NCI-H1417 treated with DMSO at 0.1 percent for 48 hours (cell line): ENCODE data around the gene FAM32A.
"Not testable (repeated sequence)": the region's sequence is repeated elsewhere in the genome, so short reads cannot be mapped to it uniquely, and the experiment has no call there.

Experiments
- DNase-seq: peaks from one replicate; lab custom pipeline; 2025; lab: John Stamatoyannopoulos, UW

FAM32A gene

DNA sequence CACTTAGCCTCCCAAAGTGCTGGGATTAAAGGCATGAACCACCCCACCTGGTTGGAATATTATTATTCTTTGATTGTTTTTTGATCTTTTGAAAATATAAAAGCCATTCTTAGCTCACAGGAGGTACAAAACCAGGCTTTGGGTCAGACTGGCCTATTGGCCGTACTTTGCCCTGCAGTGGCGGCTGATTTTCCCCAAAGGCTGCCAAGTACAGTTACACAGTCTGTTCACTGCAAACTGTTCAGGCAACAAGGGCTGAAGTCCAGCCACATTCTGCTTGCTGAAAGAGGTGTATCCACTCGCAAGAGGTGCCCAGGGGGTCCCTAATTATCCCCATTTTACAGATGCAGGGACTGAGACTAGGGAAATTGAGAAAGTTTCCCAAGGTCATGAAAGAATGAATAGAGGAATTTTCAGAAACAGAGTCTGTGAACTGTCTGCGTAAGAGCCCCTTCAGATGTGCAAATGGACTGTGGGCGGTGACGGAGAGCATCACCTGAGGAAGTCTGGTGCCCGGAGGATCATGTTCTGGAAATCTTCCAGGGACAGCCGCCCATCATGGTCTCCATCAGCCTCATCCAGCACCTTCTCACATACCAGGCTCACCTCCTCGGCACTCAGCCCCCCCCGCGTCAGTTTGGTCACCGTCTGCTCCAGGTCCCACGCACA is 20.9 kb upstream of the FAM32A start:
- DNase-seq = no peak

DNA sequence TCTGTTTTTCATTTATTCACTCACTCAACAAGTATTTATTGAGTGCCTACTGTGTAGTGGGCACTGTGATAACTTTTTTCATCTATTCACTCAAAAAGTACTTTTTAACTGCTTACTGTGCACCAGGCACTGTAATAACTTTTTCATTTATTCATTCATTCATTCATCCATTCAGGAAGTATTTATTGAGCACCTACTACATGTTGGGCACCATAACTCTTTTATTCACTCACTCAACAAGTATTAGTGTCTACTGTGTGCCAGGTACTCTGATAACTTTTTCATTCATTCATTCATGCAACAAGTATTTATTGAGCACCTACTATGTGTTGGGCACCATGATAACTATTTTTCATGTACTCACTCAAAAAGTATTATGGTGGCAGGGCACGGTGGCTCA is 18.8 kb upstream of the FAM32A start:
- DNase-seq = no peak

DNA sequence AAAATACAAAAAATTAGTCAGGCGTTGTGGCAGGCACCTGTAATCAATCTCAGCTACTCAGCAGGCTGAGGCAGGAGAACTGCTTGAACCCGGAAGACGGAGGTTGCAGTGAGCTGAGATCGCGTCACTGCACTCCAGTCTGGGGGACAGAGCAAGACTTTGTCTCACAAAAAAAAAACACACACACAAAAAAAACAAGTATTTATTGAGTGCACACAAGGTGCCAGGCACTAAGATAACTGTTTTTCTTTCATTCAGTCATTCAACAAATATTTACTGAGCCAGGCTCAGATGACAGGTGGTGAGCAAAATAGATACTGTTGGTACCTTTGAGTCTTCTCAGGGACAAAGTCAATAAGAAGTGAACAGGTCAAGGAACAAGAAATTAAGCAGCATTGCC is 18.2 kb upstream of the FAM32A start:
- DNase-seq = no peak

GRCh38 chr19:16168465-16169081 is 16.6 kb upstream of the FAM32A start:
- no peak for DNase-seq

- no peak for DNase-seq
These were observed 15.1 kb upstream of the FAM32A start for GRCh38 chr19:16170134-16170533.

DNA sequence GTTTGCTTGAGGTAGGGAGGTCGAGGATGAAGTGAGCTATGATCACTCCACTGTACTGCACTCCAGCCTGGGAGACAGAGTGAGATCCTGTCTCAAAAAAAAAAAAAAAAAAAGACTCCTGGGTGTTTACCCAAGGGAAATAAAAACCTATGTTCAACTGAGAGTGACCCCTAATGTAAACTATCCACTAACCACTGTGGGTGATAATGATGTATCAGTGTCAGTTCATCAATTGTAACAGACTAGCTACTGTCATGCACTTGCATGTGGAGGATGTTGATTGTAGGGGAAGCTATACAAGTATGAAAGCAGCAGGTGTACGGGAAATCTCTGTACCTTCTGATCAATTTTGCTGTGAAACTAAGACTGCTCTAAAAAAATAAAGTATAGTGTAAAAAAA is 9.3 kb upstream of the FAM32A start:
- DNase-seq = no peak

DNA sequence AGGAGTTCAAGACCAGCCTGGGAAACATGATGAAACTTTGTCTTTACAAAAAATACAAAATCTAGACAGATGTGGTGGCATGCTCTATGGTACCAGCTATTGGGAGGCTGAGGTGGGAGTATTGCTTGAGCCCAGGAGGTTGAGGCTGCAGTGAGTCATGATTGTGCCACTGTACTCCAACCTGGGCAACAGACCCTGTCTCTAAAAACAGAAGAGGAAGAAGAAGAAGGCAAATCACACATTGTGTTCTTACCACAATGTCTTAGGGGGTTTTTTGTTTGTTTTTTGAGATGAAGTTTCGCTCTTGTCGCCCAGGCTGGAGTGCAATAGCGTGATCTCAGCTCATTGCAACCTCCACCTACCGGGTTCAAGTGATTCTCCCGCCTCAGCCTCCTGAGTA is 6.3 kb upstream of the FAM32A start:
- not testable (repeated sequence) for DNase-seq

DNA sequence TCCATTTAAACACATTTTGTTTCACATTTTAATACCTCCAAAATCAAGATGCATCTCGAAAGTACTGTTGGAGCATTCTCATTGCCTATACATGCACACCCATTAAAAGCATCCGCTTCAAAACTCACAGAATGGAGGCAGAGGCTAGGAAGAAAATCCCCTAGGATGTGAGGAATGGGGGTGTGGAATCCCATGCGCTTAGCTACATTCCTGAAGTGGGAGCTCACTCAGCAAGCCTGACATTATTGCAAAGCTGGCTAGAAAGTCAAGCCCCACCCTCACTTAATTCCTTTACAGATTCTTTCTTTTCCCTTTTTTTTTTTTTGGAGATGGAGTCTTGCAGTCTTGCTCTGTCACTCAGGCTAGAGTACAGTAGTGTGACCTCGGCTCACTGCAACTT is 4.6 kb upstream of the FAM32A start:
- no peak for DNase-seq

- no peak for DNase-seq
These were observed 516 bp upstream of the FAM32A start for GRCh38 chr19:16184665-16185122.

DNA sequence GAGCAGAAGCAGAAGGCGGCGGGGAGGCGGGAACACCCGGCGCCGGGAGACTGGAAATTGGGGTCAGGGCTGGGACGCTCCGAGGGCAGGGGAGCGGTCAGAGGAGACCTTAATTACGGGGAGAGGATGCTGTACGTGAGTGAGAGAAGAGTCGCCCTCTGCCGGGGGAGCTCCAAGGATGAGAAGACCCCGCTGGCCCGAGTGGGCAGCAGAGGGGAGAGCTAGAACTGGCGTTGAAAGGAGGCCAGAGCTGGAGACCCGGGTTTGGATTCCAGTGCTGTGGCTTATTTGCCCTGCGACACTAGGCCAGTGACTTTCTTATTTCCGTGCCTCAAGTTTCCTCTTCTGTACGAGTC is 536 bp downstream of the FAM32A start:
- no peak for DNase-seq

- DNase-seq = no peak
These were observed 3.3 kb downstream of the FAM32A start for GRCh38 chr19:16188521-16188920.

GRCh38 chr19:16190198-16190597 is 5.0 kb downstream of the FAM32A start:
- DNase-seq = no peak

DNA sequence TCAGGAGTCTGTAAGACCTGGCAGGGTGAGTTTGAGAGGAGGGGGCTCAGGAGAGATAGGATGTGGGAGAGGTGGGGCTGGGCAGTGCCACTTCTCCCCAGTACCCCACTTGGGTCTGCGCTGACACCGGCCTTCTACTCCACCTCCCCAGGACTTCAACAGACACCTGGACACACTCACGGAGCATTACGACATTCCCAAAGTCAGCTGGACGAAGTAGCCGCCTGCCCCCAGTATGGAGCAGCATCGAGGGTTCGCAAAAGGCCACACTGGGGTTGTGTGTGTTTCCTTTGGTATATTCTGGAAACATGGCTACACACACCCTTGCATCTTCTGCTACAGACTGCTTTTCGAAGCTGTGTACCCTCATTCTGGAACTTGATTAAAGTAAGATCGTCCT is 5.5 kb downstream of the FAM32A start:
- DNase-seq = no peak

GRCh38 chr19:16191216-16191908 is 6.2 kb downstream of the FAM32A start:
- DNase-seq = no peak

- DNase-seq = no peak
These were observed 8.3 kb downstream of the FAM32A start for GRCh38 chr19:16193466-16193865.

DNA sequence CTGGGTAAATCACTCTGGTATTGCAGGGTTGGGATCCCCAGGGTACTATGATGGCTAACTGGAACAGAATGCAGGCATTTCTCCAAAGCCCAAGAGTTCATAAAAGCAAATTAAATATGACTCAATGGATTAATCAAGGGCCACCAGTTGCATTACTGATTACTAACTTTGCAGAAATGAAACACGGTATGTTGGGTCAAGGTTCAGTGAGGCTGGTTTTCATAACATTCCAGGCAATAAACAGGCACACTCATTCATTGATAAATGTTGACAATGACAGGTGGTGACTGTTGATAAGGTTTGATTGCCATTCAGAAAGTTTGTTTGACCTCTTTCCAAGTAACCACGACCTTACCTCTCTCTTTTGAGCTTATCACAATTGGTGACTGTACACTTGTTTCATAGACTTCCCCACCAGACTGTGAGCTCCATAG is 12.0 kb downstream of the FAM32A start:
- DNase-seq = no peak

DNA sequence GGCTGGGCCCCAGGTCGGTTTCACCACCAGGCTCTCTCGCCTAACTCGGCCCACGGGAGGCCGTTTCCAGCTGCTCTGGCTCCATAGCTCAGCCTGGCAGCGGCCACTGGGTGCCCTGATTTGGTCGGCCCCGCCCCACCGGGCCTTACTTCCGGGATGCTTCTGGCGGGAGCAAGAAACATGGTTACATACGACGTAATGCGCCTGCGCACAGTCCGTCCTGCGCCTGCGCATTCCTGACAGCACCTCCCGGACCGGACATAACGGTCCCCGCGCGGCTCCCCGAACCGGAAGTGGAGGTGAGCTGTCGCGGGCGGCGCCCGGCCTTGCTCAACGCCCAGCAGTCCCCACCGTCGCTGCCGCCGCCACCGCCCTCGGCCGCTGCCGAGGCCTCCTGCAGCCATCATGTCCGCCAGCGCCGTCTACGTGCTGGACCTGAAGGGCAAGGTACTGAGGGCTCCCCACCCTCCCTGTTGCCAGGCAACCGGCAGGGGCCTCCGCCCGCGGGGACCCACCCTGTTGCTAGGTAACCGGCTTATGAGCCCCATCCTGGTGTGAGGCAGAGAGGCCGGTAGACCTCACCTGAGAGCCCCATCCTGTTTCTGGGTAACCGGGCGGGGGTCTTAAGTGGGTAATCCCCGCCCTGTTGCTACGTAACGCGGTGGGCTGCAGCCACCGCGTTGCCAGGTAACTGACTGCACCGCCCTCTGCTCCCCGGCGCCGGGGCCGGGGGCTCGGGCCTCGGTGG is 12.6 kb downstream of the FAM32A start, which contains the start of gene AP1M1:
Gene AP1M1 (plus strand): TSS at position 290 of the 748 bp plus-strand sequence. CDS start 116 bp downstream, at position 406.
- DNase-seq = peak; percentile 94

GRCh38 chr19:16198370-16198651 is 13.1 kb downstream of the FAM32A start:
- no peak for DNase-seq

GRCh38 chr19:16199275-16199932 is 14.2 kb downstream of the FAM32A start:
- no peak for DNase-seq

DNA sequence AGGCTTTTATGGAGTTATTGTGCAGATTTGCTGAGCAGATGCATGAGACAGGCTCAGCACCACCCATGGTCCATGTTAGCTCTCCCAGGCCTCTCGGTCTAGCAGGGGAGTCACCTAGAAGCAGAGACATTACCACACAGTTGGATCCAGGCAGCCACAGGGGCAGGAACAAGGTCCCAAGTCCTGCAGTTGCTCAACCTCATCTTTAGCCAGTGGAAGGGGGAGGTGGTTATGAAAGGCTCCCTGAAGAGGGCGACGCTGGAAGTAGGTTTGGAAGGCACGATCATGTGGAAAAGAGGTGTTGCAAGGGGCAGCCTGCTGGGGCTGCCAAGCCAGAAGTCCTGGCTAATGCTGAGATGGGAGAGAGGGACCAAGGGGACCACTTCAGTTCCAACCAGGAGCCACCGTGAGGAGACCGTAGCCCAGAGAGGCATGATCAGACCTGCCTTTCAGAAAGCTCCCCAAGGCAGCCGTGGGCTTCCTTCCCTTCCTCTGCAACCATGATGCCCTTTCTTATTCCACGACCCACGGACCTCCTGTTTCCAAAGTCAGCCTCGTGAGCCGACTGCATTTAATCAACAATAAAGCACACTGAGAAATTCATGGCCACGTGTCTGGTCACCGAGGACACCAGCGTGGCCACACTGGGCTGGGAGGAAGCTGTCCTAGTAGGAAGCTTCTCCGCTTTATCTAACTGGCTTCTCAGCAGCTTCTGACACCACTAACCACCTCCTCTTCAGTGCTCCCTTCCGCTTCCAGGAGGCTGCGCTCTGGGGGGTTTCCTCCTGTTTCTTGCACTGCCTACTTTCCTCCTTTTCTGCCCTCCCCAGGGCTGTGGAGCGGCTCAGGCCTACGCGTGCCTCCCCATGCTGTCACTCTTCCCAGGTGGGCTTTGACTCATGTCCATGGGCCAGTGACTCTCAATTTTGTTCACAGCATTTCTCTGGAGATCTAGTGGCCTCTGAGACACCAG is 15.1 kb downstream of the FAM32A start:
- DNase-seq = no peak

GRCh38 chr19:16201011-16201391 is 15.8 kb downstream of the FAM32A start:
- DNase-seq = no peak
